Neural cell (in vitro differentiated cells): ENCODE data around the gene TNFRSF6B. TPM values are rescaled to one million over a fixed set of nuclear protein-coding genes. Genes with fewer than 3 reads are reported as not detected.

Experiments used
- H2AFZ ChIP-seq: fragments of 200-600, 300-800 bp; sonication (generic), shearing (Covaris generic); 2 replicates; pipeline ENCODE4 v1.6.0; 2014; ENCODE audit warnings: low read depth, mild to moderate bottlenecking, antibody characterized with exemption, low read length, moderate library complexity
- H3F3A ChIP-seq: fragments of 200-600 bp; shearing (Covaris generic); 2 replicates; pipeline ENCODE4 v1.6.1; 2016; ENCODE audit warnings: mild to moderate bottlenecking, moderate library complexity, mixed read lengths, antibody characterized with exemption, low read length; ENCODE audit not compliant: insufficient read depth, poor library complexity, severe bottlenecking
- H3K27ac ChIP-seq: fragments of 200-600, 300-800 bp; sonication (generic), shearing (Covaris generic); 2 replicates; pipeline ENCODE4 v1.5.1; 2014; ENCODE audit warnings: mild to moderate bottlenecking, low read length, moderate library complexity
- H3K27me3 ChIP-seq: fragments of 300-800, 200-600 bp; sonication (generic), shearing (Covaris generic); 2 replicates; pipeline ENCODE4 v1.6.0; 2014; ENCODE audit warnings: mild to moderate bottlenecking, low read depth, low read length, moderate library complexity; ENCODE audit not compliant: insufficient read depth
- H3K36me3 ChIP-seq: fragments of 300-800, 200-600 bp; sonication (generic), shearing (Covaris generic); 2 replicates; pipeline ENCODE4 v1.5.1; 2014; ENCODE audit warnings: mild to moderate bottlenecking, antibody characterized with exemption, low read length, moderate library complexity; ENCODE audit not compliant: insufficient read depth
- H3K4me2 ChIP-seq: fragments of 300-800, 200-600 bp; sonication (generic), shearing (Covaris generic); 2 replicates; pipeline ENCODE4 v1.6.0; 2014; ENCODE audit warnings: mild to moderate bottlenecking, low read length
- H3K4me3 ChIP-seq: fragments of 300-800, 200-600 bp; sonication (generic), shearing (Covaris generic); 2 replicates; pipeline ENCODE4 v1.5.1; 2014; ENCODE audit warnings: mild to moderate bottlenecking, low read length, moderate library complexity
- H3K79me2 ChIP-seq: fragments of 200-600 bp; shearing (Covaris generic); replicated peaks from 2 replicates; pipeline ENCODE4 v1.6.0; 2014; ENCODE audit warnings: mild to moderate bottlenecking, low read length, moderate library complexity; ENCODE audit not compliant: insufficient read depth
- H3K9ac ChIP-seq: fragments of 300-800, 200-600 bp; sonication (generic), shearing (Covaris generic); 2 replicates; pipeline ENCODE4 v1.6.1; 2016; ENCODE audit warnings: mild to moderate bottlenecking, low read length, mixed read lengths
- H3K9me2 ChIP-seq: fragments of 200-600 bp; shearing (Covaris generic); 2 replicates; pipeline ENCODE4 v1.6.1; 2016; ENCODE audit warnings: mild to moderate bottlenecking, low read length, mixed read lengths; ENCODE audit not compliant: insufficient read depth
- H3K9me3 ChIP-seq: fragments of 200-600, 300-800 bp; sonication (generic), shearing (Covaris generic); 2 replicates; pipeline ENCODE4 v1.6.1; 2016; ENCODE audit warnings: mild to moderate bottlenecking, mixed run types, low read length, moderate library complexity, mixed read lengths
- H4K20me1 ChIP-seq: fragments of 200-600 bp; shearing (Covaris generic); 2 replicates; pipeline ENCODE4 v1.6.1; 2016; ENCODE audit warnings: mild to moderate bottlenecking, mixed run types; ENCODE audit not compliant: insufficient read depth
- CTCF ChIP-seq: fragments of 450-650 bp; IDR thresholded peaks from 2 replicates; pipeline ENCODE4 v1.5.1; 2014; ENCODE audit warnings: antibody characterized with exemption, mild to moderate bottlenecking, moderate library complexity; ENCODE audit not compliant: poor library complexity, severe bottlenecking
- EP300 ChIP-seq: fragments of 450-650 bp; conservative IDR thresholded peaks from 2 replicates; pipeline ENCODE4 v1.6.1; 2014; ENCODE audit warnings: antibody characterized with exemption, mild to moderate bottlenecking, moderate library complexity; ENCODE audit not compliant: poor library complexity, severe bottlenecking
- EZH2 ChIP-seq: fragments of 200-600, 300-800 bp; shearing (Covaris generic), sonication (generic); IDR thresholded peaks from 2 replicates; pipeline ENCODE4 v1.6.1; 2014; ENCODE audit warnings: antibody characterized with exemption, low read length, borderline replicate concordance, mild to moderate bottlenecking; ENCODE audit not compliant: insufficient read depth, poor library complexity, severe bottlenecking
- MXI1 ChIP-seq: fragments of 450-650 bp; conservative IDR thresholded peaks from 2 replicates; pipeline ENCODE4 v1.6.1; 2014; ENCODE audit warnings: antibody characterized with exemption, mild to moderate bottlenecking; ENCODE audit not compliant: poor library complexity, severe bottlenecking
- POLR2AphosphoS5 ChIP-seq: IDR thresholded peaks from 2 replicates; pipeline ENCODE4 v1.6.1; 2012
- RAD21 ChIP-seq: fragments of 450-650 bp; conservative IDR thresholded peaks from 2 replicates; pipeline ENCODE4 v1.6.1; 2014; ENCODE audit warnings: antibody characterized with exemption, mild to moderate bottlenecking, moderate library complexity
- REST ChIP-seq: IDR thresholded peaks from 2 replicates; pipeline ENCODE4 v1.6.1; 2012; ENCODE audit warnings: borderline replicate concordance
- SMC3 ChIP-seq: fragments of 450-650 bp; conservative IDR thresholded peaks from 2 replicates; pipeline ENCODE4 v1.6.1; 2014; ENCODE audit warnings: antibody characterized with exemption, mild to moderate bottlenecking, moderate library complexity; ENCODE audit not compliant: poor library complexity
- TAF1 ChIP-seq: IDR thresholded peaks from 2 replicates; pipeline ENCODE4 v1.6.1; 2012; ENCODE audit warnings: low read depth
- polyA plus RNA-seq: library from polyadenylated mRNA; depleted of rRNA; stranded (reverse); fragments of >200 nt; gene quantifications from 2 replicates; pipeline ENCODE4 v1.2.3, GENCODE V29; 2014

Gene TNFRSF6B
- polyA plus RNA-seq, 1 donor from 2014 or later = 9.4 TPM

DNA sequence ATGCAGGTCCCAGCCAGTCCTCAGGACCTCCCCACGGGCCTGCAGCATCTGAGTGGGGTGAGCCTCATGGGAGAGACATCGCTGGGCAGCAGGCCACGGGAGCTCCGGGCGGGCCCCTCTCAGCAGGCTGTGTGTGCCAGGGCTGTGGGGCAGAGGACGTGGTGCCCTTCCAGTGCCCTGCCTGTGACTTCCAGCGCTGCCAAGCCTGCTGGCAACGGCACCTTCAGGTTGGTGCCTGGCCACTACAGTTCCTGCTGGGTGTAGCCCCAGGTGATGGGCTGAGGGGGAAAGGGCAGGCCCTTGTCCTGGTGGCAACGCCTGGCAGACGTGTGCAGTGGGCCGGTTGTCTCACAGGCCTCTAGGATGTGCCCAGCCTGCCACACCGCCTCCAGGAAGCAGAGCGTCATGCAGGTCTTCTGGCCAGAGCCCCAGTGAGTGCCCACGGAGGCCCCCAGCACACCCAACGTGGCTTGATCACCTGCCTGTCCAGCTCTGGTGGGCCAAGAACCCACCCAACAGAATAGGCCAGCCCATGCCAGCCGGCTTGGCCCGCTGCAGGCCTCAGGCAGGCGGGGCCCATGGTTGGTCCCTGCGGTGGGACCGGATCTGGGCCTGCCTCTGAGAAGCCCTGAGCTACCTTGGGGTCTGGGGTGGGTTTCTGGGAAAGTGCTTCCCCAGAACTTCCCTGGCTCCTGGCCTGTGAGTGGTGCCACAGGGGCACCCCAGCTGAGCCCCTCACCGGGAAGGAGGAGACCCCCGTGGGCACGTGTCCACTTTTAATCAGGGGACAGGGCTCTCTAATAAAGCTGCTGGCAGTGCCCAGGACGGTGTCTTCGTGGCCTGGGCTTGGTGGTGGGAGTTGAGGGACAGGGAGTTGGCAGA lies 787 bp upstream of the TNFRSF6B start (continued):
- TF ChIP-seq POLR2AphosphoS5 = no peak

- H3K4me3 ChIP-seq = no peak overlapping the region
- H3K4me2 ChIP-seq = no peak overlapping the region
- TF ChIP-seq RAD21 (no peak), CTCF (no peak), POLR2AphosphoS5 (no peak), EZH2 (no peak), EP300 (no peak), MXI1 (no peak), TAF1 (no peak), SMC3 (no peak), REST (no peak)
- H4K20me1 ChIP-seq = no peaks in the 10 kb centered on the region
- H3K27ac ChIP-seq = no peak overlapping the region
- H3K9ac ChIP-seq = no peak overlapping the region
- no peaks in the 10 kb centered on the region for H3K9me2 ChIP-seq
- no peaks in the 10 kb centered on the region for H3K79me2 ChIP-seq
- no peaks in the 10 kb centered on the region for H3K9me3 ChIP-seq
- no peaks in the 10 kb centered on the region for H3K27me3 ChIP-seq
- H3F3A ChIP-seq = no peaks in the 10 kb centered on the region
- no peaks in the 10 kb centered on the region for H3K36me3 ChIP-seq
- H2AFZ ChIP-seq = no peak overlapping the region
Measured at GRCh38 chr20:63696306-63696627, 185 bp upstream of the TNFRSF6B start.

GRCh38 chr20:63697357-63697867 lies 960 bp downstream of the TNFRSF6B start:
- H3K9ac ChIP-seq = no peak overlapping the region
- H3F3A ChIP-seq = no peaks in the 10 kb centered on the region
- H3K9me2 ChIP-seq = no peaks in the 10 kb centered on the region
- no peak overlapping the region for H3K4me3 ChIP-seq
- no peak overlapping the region for H3K4me2 ChIP-seq
- H3K27me3 ChIP-seq = no peaks in the 10 kb centered on the region
- no peaks in the 10 kb centered on the region for H3K9me3 ChIP-seq
- no peaks in the 10 kb centered on the region for H3K79me2 ChIP-seq
- H4K20me1 ChIP-seq = no peaks in the 10 kb centered on the region
- no peak overlapping the region for H2AFZ ChIP-seq
- TF ChIP-seq EZH2 = no peak
- no peak for TF ChIP-seq POLR2AphosphoS5
- no peak for TF ChIP-seq RAD21
- no peak for TF ChIP-seq EP300
- no peak for TF ChIP-seq CTCF
- no peak for TF ChIP-seq TAF1
- no peak for TF ChIP-seq SMC3
- TF ChIP-seq REST = no peak
- no peak for TF ChIP-seq MXI1
- H3K27ac ChIP-seq = no peak overlapping the region
- H3K36me3 ChIP-seq = no peaks in the 10 kb centered on the region
